Left ventricle myocardium superior (tissue), 1 donor: ENCODE data around the gene TRMT44. TPM values are rescaled to one million over a fixed set of nuclear protein-coding genes. Genes with fewer than 3 reads are reported as not detected.
"Not testable (repeated sequence)": the region's sequence is repeated elsewhere in the genome, so short reads cannot be mapped to it uniquely, and the experiment has no call there.

ENCODE experiments used
- ATAC-seq: fragments of 200-7000 bp; cut with Tn5 transposase; one replicate; pipeline ENCODE4 v1.9.1; 2020; ENCODE audit warnings: mild to moderate bottlenecking, moderate library complexity
- DNase-seq: peaks from one replicate; pipeline ENCODE4 v3.0.0-alpha.2; 2020
- intact Hi-C: fragments of 100-400 bp; cut with micrococcal nuclease; formaldehyde crosslinking; loops from one replicate; pipeline ENCODE4 v1.11.0; 2022
- total RNA-seq: library from RNA; stranded (reverse); fragmentation: NEBNext Ultra II Directional; extraction: Animal tissue kit (Norgen Biotek cat#: 25700); gene quantifications from one replicate; pipeline ENCODE4 v1.2.1, GENCODE V29; 2021
- donor health status: DM: no; HTN: yes; CAD: no; lungs with severe emphysema.

TRMT44 gene
- total RNA-seq, 1 donor from 2014 or later = 8.4 TPM

DNA sequence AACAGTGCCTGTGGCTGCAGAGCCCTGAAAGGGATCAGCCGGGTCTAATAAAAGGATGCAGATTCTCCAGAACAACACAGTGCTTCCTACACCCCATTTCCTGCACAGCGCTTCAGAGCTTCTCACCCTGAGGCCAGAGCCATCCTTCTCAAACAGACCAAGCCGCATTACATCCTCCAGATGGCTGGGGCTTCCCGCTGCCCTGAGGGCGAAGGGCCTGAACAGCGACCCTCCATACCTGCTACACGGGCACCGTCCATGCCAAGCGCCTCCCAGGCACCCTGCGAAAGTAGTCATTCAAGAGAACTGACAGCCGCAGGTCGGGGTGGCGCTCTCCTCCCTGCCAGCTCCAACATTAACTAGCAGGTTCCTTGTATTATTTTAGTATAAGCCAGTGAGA lies 36.6 kb upstream of the TRMT44 start:
- intact Hi-C loops = loop anchor here (10.0 kb wide), 4 partner anchors 79 to 229 kb away; no protein-coding TSS in a partner anchor
- ATAC-seq (no peak), DNase-seq (no peak)

DNA sequence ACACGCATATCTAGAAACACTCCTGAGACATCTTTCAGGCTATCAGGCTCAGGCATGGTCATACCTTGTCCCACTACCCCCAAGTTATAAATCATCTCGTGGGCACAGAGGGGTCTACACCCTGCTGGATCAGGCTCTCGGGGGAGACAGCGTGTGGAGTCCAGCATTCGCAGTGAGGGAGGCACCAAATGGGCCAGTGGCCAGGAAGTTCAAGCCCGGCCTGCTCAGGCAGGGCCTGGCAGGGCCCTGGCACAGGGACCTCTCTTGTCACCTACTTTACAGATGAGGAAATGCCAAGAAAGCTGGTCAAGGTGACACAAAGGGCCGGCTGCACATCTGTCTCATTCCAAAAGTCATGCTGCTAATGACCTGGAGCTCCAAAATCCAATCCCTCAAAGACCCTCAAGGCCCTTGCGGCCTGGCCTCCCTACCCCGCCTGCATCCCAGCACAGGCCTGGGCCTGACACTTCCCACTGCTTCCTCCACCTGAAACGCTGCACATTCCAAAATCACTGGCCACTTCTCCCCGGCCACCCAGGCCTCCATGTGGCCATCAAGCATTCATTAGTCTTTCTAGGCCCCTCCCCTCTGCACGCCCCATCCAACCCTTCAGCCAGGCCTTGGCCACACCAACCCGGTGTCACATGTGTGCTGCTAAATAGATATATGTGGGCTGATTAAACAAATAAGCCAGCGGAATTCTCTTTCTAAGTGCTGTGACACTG lies 35.6 kb upstream of the TRMT44 start:
- peak; percentile 67 for DNase-seq
- intact Hi-C loops = loop anchor here (10.0 kb wide), 4 partner anchors 80 to 230 kb away; no protein-coding TSS in a partner anchor
- ATAC-seq = peak; percentile 27

DNA sequence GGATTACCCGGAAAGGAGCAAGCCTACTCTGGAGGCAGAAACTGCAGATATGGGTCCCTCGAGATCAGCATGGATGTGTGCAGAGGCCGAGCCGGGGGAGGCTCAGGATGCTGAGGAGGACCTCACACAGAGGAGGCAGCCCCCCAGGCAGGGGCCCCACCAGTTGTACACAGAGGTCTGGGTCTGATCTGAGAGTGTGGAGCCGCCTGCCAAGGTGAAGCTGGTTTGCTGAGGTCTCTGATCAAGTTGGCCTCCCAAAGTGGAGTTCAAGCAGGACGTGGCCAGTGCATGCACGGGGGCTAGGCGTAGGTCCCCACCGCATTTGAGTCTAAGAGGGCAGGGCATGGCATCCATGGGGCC lies 35.1 kb upstream of the TRMT44 start:
- DNase-seq (no peak), ATAC-seq (no peak)
- intact Hi-C loops = loop anchor here (10.0 kb wide), 4 partner anchors 81 to 231 kb away; no protein-coding TSS in a partner anchor

DNA sequence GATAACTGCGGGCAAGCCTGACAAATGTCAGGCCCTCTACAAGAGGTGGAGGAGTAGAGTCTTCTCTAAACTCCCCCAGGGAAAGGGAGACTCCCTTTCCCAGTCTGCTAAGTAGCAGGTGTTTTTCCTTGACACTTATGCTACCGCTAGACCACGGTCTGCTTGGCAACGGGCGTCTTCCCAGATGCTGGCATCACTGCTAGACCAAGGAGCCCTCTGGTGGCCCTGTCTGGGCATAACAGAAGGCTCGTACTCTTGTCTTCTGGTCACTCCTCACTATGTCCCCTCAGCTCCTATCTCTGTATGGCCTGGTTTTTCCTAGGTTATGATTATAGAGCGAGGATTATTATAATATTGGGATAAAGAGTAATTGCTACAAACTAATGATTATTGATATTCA lies 33.7 kb upstream of the TRMT44 start:
- peak; percentile 79 for DNase-seq
- not testable (repeated sequence) for ATAC-seq
- intact Hi-C loops = loop anchor here (10.0 kb wide), 4 partner anchors 82 to 232 kb away; no protein-coding TSS in a partner anchor

DNA sequence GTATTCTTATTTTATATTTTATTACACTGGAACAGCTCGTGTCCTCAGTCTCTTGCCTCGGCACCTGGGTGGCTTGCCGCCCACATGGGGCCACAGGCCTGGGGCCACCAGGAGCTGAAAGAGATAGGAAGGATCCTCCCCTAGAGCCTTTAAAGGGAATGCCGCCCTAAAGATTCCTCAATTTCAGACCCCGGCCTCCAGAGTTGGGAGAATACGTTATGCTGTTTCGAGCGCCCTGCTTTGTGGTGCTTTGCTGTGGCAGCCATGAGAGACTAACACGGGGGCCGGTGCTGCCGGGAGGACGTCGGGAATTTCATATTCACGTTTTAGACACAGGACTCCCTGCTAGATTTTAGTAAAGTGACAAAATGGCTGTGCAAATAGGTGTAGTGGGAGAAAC lies 33.3 kb upstream of the TRMT44 start:
- intact Hi-C loops = loop anchor here (10.0 kb wide), 4 partner anchors 83 to 233 kb away; no protein-coding TSS in a partner anchor
- DNase-seq = no peak

DNA sequence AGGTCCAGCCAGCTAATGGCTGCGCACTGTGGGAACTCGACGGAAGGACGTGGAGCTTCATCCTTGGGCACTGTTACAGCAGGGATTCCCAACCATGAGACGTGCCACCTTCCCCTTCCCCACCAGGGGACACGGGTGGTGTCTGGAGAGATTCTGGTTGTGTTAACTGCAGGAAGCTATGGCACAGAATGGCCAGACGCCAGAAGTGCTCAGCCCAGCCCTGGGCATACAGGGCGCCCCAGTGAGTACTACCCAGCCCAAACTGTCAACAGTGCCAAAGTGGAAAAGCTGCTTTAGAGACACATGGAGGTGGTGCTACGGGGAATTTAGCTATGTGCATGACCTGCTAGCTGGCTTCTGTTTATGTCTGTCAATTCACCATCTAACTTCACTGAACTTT lies 32.8 kb upstream of the TRMT44 start:
- DNase-seq = no peak
- no peak for ATAC-seq
- intact Hi-C loops = loop anchor here (10.0 kb wide), 4 partner anchors 83 to 233 kb away; no protein-coding TSS in a partner anchor

More for the DNA sequence above, 33.3 kb upstream of the TRMT44 start:
- no peak for ATAC-seq

DNA sequence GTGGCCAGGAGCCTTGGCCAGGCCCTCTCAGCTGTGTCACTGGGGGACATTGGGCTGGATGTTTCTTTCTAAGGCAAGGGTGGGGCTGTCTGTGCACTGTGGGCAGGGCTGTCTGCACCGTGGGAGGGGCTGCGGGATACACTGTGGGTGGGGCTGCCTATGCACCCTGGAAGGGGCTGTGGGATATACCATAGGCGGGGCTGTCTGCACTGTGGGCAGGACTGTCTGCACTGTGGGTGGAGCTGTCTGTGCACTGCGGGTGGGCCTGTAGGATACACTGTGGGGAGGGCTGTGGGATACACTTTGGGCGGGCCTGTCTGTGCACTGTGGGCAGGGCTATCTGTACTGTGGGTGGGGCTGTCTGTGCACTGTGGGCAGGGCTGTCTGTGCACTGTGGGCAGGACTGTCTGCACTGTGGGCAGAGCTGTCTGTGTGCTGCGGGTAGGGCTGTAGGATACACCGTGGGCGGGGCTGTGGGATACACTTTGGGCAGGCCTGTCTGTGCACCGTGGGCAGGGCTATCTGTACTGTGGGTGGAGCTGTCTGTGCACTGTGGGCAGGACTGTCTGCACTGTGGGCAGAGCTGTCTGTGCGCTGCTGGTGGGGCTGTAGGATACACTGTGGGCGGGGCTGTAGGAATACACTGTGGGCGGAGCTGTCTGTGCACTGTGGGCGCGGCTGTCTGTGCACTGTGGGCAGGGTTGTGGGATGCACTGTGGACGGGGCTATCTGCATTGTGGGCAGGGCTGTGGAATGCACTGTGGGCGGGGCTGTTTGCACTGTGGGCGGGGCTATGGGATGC lies 31.1 kb upstream of the TRMT44 start:
- intact Hi-C loops = loop anchor here (10.0 kb wide), 4 partner anchors 85 to 235 kb away; no protein-coding TSS in a partner anchor
- DNase-seq (peak; percentile 79), ATAC-seq (peak; percentile 79)

DNA sequence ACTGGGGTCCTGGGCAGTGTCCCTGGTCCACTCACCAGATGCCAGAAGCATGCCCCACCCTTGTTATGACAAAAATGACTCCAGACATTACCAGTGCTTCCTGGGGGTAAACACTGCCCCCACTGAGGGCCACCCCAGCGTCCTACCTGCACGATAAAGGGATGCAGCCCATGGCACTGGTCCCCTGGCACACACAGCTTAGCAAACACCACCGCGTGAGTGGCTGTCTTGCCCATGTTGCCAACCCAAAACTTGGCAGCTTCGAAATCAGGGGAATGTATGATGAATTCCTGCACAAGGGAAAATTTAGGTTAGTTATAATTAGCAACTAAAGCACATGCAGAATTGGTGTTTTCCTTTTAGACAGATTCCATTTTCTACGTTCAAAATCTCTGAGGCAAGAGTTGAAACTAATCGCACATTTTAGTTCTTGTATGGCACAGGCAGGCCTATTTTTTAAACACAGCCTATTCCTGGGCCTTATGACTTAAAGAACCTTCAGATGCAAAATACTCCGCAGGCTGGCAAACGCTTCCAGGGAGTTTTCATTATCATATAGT lies 30.4 kb upstream of the TRMT44 start:
- no peak for ATAC-seq
- no peak for DNase-seq
- intact Hi-C loops = no loop called here

DNA sequence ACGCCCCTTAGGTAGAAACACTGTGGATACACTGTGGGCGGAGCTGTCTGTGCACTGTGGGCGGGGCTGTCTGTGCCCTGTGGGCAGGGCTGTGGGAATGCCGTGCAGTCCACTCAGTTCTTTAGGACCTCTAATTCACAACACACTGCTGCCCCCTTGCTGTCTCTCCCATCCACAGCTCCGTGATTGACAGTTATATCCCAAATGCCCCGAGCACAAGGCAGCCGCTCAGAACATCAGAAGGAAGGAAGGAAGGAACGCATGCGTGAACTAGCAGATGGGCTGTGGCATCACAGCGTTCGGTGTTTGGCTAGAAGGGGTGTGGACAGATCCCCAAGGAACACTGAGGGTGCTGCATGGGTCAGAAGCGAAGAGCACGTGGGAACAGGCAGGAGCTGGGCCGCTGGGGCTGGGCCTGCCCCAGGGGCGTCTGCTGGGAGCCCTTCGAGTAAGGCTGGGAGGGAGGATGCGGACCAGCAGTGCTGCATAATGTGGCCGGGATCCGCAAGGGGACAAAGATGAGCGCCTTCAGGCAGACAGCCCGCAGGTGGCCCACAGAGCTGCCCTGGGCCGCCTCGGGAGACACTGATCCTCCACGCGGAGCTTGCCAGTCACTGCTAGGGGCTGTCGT lies 29.8 kb upstream of the TRMT44 start:
- ATAC-seq (peak; percentile 78), DNase-seq (peak; percentile 83)
- intact Hi-C loops = no loop called here

DNA sequence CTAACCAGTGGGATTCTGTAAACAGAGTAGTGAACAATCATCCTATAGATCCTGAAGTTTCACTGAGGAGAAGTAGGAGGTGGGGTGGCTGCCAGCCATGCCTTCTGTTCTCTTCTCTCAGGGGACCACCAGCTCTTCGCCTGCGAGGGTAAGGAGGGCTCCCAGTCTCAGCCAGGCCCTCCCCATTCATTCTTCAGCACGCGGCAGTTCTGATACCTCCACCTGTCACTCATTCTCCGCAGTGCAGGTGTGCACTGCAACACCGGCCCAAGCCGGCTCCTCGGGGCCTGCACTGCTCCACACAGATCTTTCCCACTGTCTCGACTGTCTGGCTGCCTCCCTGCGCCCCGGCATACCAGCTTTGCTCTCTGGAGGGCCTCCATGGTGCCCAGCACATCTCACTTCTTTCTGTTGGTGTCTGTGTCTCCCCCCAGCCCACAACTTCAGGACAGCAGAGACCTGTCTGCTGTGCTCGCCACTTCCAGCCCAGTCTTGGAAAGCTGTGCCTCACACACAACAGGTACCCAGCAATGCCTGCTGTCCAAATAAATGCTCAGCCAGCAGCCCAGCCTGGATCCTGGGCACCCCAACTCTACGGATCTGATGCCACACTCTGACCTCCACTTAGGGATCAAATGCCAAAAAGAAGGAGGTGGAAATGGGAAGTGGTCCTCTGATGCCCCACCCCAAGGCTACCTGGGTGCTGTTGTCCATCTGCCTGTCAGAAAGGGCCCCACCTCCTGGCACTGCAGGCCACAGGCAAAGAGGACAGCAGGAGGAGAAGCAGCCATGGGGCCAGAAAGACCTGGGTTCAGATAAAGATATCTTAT lies 29.0 kb upstream of the TRMT44 start:
- intact Hi-C loops = no loop called here
- no peak for DNase-seq
- ATAC-seq = no peak

DNA sequence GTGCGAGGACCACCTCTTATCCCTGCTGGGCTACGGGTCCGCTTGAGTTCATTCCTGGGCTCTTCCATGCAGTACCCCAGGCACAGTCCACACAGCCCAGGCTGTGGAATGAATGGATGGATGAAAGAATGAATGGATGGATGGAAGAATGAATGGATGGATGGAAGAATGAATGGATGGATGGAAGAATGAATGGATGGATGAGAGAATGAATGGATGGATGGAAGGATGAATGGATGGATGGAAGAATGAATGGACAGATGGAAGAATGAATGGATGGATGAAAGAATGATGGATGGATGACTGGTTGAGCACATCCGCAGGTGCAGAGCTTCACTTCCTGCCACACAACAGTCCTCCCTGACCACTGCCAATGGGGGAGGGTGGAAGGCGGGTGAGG lies 28.3 kb upstream of the TRMT44 start:
- DNase-seq (no peak), ATAC-seq (no peak)
- intact Hi-C loops = no loop called here

DNA sequence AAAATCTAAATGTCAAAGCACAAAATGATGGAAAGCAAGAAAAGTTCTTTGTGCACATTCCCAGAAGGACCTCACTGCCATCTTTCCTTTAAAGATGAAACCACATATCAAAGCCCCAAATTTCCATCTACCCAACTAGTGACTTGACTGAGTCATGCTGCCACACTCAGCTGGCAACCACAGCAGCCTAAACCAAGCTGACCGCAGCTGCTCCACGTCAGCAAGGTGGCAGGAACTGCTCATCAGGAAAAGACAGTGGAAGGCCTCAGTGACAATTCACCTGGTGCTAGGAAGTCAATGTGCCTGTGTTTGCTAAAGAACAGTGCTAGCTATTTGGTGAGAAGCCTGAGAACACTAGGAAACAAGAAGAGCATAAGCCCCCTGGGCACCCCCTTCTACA lies 26.2 kb upstream of the TRMT44 start:
- DNase-seq = no peak
- no peak for ATAC-seq
- intact Hi-C loops = no loop called here

DNA sequence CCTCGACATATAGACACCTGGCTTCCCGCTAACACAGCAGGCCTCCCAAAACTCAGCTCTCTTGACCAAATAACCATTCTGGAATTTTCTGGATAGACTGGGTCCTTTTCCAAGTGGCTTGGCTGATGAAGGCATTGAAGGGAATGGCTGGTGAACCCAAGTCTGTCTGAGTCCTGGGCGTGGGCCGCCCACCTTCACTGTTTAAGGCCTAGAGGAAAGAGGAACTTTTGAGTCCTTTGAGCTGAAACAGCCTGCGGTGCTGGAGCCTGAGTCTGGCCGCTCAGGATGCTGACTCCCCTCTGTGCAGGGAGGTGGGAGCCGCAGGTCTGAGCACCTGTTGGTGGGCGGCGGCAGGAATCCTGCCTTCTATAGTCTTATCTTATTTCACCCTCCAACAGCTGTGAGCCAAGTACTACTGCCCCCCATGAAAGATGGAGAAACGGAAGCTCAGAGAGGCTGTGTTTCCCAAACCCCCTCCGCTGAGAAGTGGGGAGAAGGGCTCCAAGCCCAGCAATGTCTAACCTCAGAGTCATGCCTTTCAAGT lies 23.4 kb upstream of the TRMT44 start:
- intact Hi-C loops = no loop called here
- DNase-seq = no peak
- ATAC-seq = no peak

DNA sequence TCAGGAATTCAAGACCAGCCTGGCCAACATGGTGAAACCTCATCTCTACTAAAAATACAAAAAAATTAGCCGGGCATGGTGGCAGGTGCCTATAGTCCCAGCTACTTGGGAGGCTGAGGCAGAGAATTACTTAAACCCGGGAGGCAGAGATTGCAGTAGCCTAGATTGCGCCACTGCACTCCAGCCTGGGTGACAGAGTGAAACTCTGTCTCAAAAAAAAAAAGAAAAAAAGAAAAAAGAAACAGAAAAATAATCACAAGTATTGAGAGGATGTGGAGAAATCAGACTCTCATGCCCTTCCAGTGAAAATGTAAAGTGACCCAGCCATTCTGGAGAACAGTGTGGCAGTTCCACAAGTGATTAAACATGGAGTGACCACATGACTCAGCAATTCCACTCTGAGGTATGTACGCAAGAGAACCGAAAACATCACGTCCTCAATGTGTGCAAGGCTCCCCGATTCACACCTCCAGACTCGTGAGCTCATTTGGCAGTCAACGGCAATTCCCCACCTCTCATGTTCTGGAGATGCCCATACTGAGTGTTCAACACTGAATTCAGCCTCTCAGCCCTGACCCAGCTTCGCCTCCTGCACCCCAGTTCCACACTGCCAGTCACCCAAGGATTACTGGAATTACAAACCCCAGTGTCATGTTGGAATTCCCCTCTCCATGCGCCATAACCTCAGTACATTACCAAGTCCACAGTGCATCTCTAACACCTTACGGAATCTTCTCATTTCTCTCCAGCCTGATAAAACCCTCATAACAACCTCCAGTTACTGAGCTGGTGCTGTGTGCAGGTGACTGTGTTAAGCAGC lies 21.1 kb upstream of the TRMT44 start:
- DNase-seq (no peak), ATAC-seq (peak; percentile 86)
- intact Hi-C loops = no loop called here

DNA sequence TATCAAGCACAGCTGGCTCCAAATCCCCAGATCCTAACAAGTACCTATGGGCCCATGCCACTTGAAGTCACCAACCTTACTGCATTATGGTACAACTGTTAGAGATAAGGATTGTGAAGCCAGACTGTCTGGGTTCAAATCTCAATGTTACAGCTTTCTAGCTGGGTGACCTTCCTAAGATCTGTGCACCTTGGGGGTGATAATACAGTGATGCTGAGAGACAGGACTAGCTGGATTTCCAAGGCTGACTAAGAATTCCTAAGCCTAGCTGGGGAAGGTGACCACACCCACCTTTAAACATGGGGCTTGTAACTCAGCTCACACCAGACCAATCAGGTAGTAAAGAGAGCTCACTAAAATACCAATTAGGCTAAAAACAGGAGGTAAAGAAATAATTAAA lies 20.4 kb upstream of the TRMT44 start:
- intact Hi-C loops, ATAC-seq, DNase-seq: not testable (repeated sequence)

DNA sequence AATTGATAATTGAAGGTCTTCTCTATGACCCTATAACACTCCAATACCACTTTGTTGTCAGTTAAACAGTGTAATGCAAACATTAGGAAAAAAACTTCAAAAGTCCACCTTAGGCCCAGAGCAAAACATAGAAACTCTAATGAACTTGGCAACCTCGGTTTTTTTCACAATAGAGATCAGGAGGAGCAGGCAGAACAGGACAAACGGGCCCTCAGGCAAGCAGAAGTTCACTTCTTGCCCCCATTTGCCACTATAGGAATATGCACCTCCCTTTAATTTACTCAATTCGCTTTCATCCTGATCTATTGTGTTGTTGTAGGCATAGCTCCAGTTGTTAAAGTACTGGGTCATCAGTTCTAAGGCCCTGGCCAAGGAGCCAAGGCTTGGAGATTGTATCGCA lies 18.2 kb upstream of the TRMT44 start:
- ATAC-seq (no peak), DNase-seq (no peak)
- intact Hi-C loops = no loop called here

DNA sequence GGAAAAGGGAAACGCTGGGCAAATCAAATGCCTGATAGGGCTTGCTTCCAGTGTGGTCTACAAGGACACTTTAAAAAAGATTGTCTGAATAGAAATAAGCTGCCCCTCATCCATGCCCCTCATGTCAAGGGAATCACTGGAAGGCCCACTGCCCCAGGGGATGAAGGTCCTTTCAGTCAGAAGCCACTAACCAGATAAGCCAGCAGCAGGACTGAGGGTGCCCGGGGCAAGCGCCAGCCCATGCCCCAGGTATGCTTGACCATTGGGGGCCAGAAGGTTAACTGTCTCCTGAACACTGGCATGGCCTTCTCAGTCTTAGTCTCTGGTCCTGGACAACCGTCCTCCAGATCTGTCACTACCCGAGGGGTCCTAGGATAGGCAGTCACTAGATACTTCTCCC lies 17.8 kb upstream of the TRMT44 start:
- ATAC-seq = no peak
- DNase-seq = no peak
- intact Hi-C loops = no loop called here

DNA sequence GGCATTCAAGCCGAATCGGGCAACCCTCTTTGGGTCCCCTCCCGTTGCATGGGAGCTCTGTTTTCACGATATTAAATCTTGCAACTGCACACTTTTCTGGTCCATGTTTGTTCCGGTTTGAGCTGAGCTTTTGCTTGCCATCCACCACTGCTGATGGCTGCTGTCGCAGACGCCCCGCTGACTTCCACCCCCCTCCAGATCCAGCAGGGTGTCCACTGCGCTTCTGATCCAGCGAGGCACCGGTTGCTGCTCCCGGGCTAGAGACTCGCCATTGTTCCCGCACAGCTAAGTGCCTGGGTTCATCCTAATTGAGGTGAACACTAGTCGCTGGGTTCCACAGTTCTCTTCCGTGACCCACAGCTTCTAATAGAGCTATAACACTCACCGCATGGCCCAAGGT lies 13.3 kb upstream of the TRMT44 start:
- no peak for DNase-seq
- intact Hi-C loops = no loop called here
- no peak for ATAC-seq
